Fibroblast of mammary gland (primary cell): ENCODE measurements around the gene ISM1.
A peak's percentile ranks its signal among the peaks of the same experiment; 100 is the strongest.

Experiments used
- DNase-seq: peaks from one replicate; pipeline ENCODE4 v3.0.0-alpha.2; 2010; ENCODE audit warnings: low read depth
- H3K4me3 ChIP-seq: 2 replicates; pipeline ENCODE4 v1.5.1; 2011; ENCODE audit warnings: low read depth, mild to moderate bottlenecking, low read length, moderate library complexity; ENCODE audit not compliant: control insufficient read depth
- CTCF ChIP-seq: conservative IDR thresholded peaks from 2 replicates; pipeline ENCODE4 v1.5.1; 2011; ENCODE audit warnings: low read depth, low read length, inconsistent platforms; ENCODE audit not compliant: control insufficient read depth, insufficient read depth

The ISM1 gene

GRCh38 chr20:13251904-13252297 is 30.8 kb downstream of the ISM1 start:
- TF ChIP-seq CTCF, result no peak
- no peak for DNase-seq
- no peak overlapping the region for H3K4me3 ChIP-seq

- DNase-seq, result no peak
- H3K4me3 ChIP-seq, result no peak overlapping the region
- no peak for TF ChIP-seq CTCF
Observed at GRCh38 chr20:13255356-13255755, 34.3 kb downstream of the ISM1 start.

GRCh38 chr20:13256606-13257005 is 35.5 kb downstream of the ISM1 start:
- TF ChIP-seq CTCF, result no peak
- H3K4me3 ChIP-seq, result no peak overlapping the region
- no peak for DNase-seq

DNA sequence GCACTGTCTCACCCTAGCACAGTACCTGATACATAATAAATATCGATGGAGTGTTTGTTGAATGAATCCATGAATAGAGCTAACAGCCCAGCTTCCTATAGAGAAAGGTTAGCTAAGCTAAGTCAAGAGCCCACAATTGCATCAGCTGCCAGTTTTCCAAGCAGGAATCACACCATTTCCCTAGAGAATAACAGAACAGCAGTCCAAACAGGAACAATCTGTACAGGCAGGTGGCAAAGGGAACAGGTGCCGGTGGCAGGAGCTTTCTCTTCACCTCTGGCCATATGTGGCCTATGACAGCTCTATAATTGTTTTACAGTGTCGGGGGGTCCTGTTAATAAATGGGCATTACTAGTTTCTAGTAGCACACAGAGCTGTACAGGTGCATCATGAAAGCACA is 38.8 kb downstream of the ISM1 start:
- DNase-seq, result no peak
- H3K4me3 ChIP-seq, result no peak overlapping the region
- no peak for TF ChIP-seq CTCF

DNA sequence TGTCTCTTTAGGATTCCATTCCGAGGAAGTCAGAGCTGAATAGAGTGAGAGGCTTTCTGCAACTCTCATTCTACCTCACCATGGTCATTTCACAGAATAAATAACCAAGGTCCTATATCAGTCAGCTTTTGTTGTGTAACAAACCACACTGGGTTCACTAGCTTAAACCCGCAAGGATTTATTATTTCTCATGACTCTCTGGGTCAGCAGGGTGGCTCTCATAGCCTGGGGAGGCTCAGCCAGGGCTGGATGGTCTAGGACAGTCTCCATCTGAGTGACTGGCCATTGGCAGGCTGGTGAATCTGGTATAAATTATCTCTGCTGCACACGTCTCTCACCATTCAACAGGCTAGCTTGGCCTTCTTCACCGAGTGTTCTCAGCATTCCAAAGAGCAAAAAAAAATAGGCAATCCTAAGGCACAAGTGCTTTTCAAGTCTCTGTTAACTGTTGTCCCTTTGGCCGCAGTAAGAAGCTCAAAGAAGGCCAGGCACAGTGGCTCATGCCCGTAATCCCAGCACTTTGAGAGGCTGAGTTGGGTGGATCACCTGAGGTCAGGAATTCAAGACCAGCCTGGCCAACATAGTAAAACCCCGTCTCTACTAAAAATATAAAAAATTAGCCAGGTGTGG is 39.7 kb downstream of the ISM1 start:
- DNase-seq, result no peak
- H3K4me3 ChIP-seq, result no peak overlapping the region
- no peak for TF ChIP-seq CTCF

DNA sequence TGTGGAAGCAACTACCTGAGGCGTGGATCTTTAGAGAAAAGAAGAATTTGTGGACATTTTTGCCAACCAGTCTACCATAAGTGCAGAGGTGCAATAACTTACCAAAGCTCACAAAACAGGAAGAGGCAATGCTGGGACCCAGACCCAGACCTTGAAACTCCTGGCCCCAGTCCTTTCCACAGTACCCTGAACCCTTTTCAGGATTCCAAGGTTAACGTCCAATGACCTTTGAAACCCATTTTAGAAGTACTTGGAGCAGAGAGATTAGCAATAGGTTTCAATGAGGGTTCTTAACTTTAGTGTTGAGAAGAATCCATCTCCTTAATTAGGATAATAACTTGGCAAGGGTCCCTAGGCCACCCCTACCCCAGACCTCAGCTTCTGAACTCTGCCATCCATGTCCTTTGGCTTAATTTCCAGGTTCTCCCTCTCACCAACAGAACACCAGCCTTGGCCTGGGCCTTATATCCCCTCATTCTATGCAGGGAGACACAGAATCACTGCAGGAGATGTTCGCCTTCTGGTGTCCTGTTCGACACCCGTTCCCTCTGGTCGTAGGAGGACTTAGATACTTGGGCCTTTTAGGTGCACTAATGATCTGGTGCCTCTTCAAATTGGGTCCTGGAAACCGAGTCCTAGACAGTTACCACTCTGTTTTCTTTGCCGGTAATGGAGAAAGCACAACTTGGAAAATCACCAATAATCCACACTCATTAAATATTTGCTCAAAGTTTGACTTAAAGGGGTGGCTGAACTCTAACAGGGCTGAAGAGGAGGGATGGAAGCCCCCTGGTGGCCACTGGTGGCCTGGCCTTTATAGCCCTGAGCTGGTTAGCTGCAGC is 40.6 kb downstream of the ISM1 start:
- peak; percentile 91 for TF ChIP-seq CTCF
- H3K4me3 ChIP-seq, result no peak overlapping the region
- DNase-seq, result peak; percentile 59

DNA sequence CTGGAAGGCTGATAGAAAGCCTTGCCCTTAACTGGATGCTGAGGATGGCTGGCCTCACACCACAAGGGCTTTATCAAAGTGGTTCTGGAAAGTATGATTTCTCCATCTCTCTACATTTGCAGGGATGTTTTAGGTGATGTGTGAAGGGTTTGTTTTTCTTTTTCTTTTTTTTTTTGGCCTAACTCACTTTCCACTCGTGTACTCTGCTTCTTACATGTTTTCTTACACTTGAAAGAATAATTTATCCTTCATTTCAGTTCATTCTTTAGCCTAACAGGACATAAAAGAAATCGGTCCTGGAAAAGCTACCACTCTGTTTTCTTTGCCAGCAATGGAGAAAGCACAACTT is 41.2 kb downstream of the ISM1 start:
- no peak overlapping the region for H3K4me3 ChIP-seq
- TF ChIP-seq CTCF, result no peak
- DNase-seq, result no peak
